ENCODE data around the gene SNX33.
A peak's percentile ranks its signal among the peaks of the same experiment; 100 is the strongest.

The SNX33 gene

GRCh38 chr15:75693501-75694240, 46.0 kb downstream of the SNX33 start:
- peak; percentile 61 for DNase-seq (ENCODE audit: low read depth)
- no peak overlapping the region for H3K4me3 ChIP-seq (ENCODE audit: low read depth, low read length)
- TF ChIP-seq MAX (IDR thresholded peaks at IDR 0.05; ENCODE audit: low read depth, low read length) = peak; percentile 79
- no peak for TF ChIP-seq MYC (IDR thresholded peaks at IDR 0.05; ENCODE audit: low read depth, low read length)

- peak; percentile 69 for DNase-seq (ENCODE audit: low read depth)
Observed at GRCh38 chr15:75694241-75695182, 46.8 kb downstream of the SNX33 start.

GRCh38 chr15:75695220-75695619, 47.5 kb downstream of the SNX33 start:
- peak; percentile 37 for TF ChIP-seq MAX (IDR thresholded peaks at IDR 0.05; ENCODE audit: low read depth, low read length)
- TF ChIP-seq CTCF (IDR thresholded peaks at IDR 0.05; ENCODE audit: low read depth, low read length) = no peak
- TF ChIP-seq MYC (IDR thresholded peaks at IDR 0.05; ENCODE audit: low read depth, low read length) = 0 out of 2 replicates have a peak, but pooled peaks have one; percentile 28
- H3K4me3 ChIP-seq (ENCODE audit: low read depth, low read length) = no peak overlapping the region
- peak; percentile 59 for DNase-seq (ENCODE audit: low read depth)

More at GRCh38 chr15:75694241-75695182, 46.8 kb downstream of the SNX33 start:
- TF ChIP-seq CTCF (IDR thresholded peaks at IDR 0.05; ENCODE audit: low read depth, low read length) = peak; percentile 43
- TF ChIP-seq MYC (IDR thresholded peaks at IDR 0.05; ENCODE audit: low read depth, low read length) = peak; percentile 11; the same call in 1 of the 2 replicates
- 0 out of 2 replicates have a peak, but pooled peaks have one; percentile 7 for TF ChIP-seq MAX (IDR thresholded peaks at IDR 0.05; ENCODE audit: low read depth, low read length)
- TF ChIP-seq POLR2A (IDR thresholded peaks at IDR 0.05; ENCODE audit: extremely low read depth, insufficient read length) = no peak
- no peak overlapping the region for H3K4me3 ChIP-seq (ENCODE audit: low read depth, low read length)

- peak; percentile 42 for DNase-seq (ENCODE audit: low read depth)
- TF ChIP-seq POLR2A (IDR thresholded peaks at IDR 0.05; ENCODE audit: extremely low read depth, insufficient read length) (no peak), MYC (IDR thresholded peaks at IDR 0.05; ENCODE audit: low read depth, low read length) (no peak), MAX (IDR thresholded peaks at IDR 0.05; ENCODE audit: low read depth, low read length) (no peak), CTCF (IDR thresholded peaks at IDR 0.05; ENCODE audit: low read depth, low read length) (no peak)
- H3K4me3 ChIP-seq (ENCODE audit: low read depth, low read length) = no peak overlapping the region
Observed at GRCh38 chr15:75695634-75696310, 48.1 kb downstream of the SNX33 start.

- no peak for TF ChIP-seq MAX (IDR thresholded peaks at IDR 0.05; ENCODE audit: low read depth, low read length)
- TF ChIP-seq POLR2A (IDR thresholded peaks at IDR 0.05; ENCODE audit: extremely low read depth, insufficient read length) = no peak
- TF ChIP-seq CTCF (IDR thresholded peaks at IDR 0.05; ENCODE audit: low read depth, low read length) = no peak
- no peak for TF ChIP-seq MYC (IDR thresholded peaks at IDR 0.05; ENCODE audit: low read depth, low read length)
- DNase-seq (ENCODE audit: low read depth) = peak; percentile 47
- H3K4me3 ChIP-seq (ENCODE audit: low read depth, low read length) = no peak overlapping the region
Observed at GRCh38 chr15:75696311-75696720, 48.6 kb downstream of the SNX33 start.

Measured in NB4 (cell line).